ENCODE results near the gene C17orf114.

Gene C17orf114

GRCh38 chr17:4816826-4817225 lies 14.7 kb upstream of the C17orf114 start:
- Histone ChIP-seq H3K4me2 (no peak overlapping the region), H3K36me3 (replicated peaks; ENCODE audit: insufficient read depth, low read depth) (no peaks in the 10 kb centered on the region), H3K9me2 (replicated peaks; ENCODE audit: insufficient read depth) (no peaks in the 10 kb centered on the region), H3K79me2 (no peaks in the 10 kb centered on the region), H3K4me3 (no peak overlapping the region), H3K27ac (no peak overlapping the region), H3K9me3 (ENCODE audit: low read depth) (no peaks in the 10 kb centered on the region), H2AFZ (no peak overlapping the region), H4K20me1 (ENCODE audit: insufficient read depth, poor library complexity, severe bottlenecking) (no peaks in the 10 kb centered on the region), H3K27me3 (no peaks in the 10 kb centered on the region), H3K4me1 (ENCODE audit: insufficient read depth) (no peaks in the 10 kb centered on the region)
- TF ChIP-seq EZH2phosphoT487 (IDR thresholded peaks at IDR 0.05; ENCODE audit: low read depth, severe bottlenecking, unreplicated experiment) (no peak), EZH2 (IDR thresholded peaks at IDR 0.05; ENCODE audit: borderline replicate concordance) (no peak), CTCF (IDR thresholded peaks at IDR 0.05; ENCODE audit: poor library complexity) (no peak)
- no peak for DNase-seq (ENCODE audit: low spot score)
- WGBS (ENCODE audit: low lambda C conversion rate, missing lambda C conversion rate): 96% methylated on average over 12 of the region's 13 CpGs

DNA sequence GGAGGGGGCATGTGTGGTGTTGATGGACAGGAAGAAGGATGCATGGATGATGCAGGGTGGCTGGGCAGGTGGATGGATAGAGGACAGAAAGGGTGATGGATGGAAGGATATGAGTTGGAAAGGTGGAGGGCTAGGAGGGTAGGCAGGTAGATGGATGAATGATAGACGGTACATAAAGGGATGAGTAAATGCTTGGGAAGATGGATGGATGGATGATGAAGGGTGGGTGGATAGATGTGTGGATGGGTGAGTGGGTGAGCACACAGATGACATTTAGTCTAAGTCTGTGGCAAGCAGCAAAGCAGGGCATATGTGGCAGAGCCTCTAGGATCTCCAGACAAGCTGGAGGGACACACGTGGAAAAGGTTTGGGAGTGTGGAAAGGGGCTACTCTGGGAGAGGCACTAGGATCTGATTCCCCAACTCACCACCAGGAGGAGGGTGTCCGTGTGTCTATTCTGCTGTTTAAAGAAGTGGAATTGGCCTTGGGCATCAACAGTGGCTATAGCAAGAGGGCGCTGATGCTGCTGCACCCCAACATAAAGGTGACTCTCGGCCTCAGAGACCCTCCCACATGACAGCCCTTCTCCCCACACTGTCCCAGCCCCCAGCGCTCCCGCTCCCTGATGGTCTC lies 13.0 kb upstream of the C17orf114 start:
- WGBS (ENCODE audit: low lambda C conversion rate, missing lambda C conversion rate): 79% methylated on average over 7 of the region's 7 CpGs
- Histone ChIP-seq H3K4me3 (no peak overlapping the region), H3K4me2 (no peak overlapping the region), H2AFZ (no peak overlapping the region), H4K20me1 (ENCODE audit: insufficient read depth, poor library complexity, severe bottlenecking) (no peaks in the 10 kb centered on the region), H3K79me2 (no peaks in the 10 kb centered on the region), H3K4me1 (ENCODE audit: insufficient read depth) (no peaks in the 10 kb centered on the region), H3K9me3 (ENCODE audit: low read depth) (no peaks in the 10 kb centered on the region), H3K27me3 (no peaks in the 10 kb centered on the region), H3K36me3 (replicated peaks; ENCODE audit: insufficient read depth, low read depth) (no peaks in the 10 kb centered on the region), H3K9me2 (replicated peaks; ENCODE audit: insufficient read depth) (no peaks in the 10 kb centered on the region), H3K27ac (no peak overlapping the region)
- no peak for DNase-seq (ENCODE audit: low spot score)
- TF ChIP-seq EZH2phosphoT487 (IDR thresholded peaks at IDR 0.05; ENCODE audit: low read depth, severe bottlenecking, unreplicated experiment): no peak
- no peak for TF ChIP-seq EZH2 (IDR thresholded peaks at IDR 0.05; ENCODE audit: borderline replicate concordance)
- no peak for TF ChIP-seq CTCF (IDR thresholded peaks at IDR 0.05; ENCODE audit: poor library complexity)

- TF ChIP-seq EZH2phosphoT487 (IDR thresholded peaks at IDR 0.05; ENCODE audit: low read depth, severe bottlenecking, unreplicated experiment): no peak
- TF ChIP-seq EZH2 (IDR thresholded peaks at IDR 0.05; ENCODE audit: borderline replicate concordance): no peak
- no peak for TF ChIP-seq CTCF (IDR thresholded peaks at IDR 0.05; ENCODE audit: poor library complexity)
- H3K4me2 ChIP-seq: no peak overlapping the region
- H3K9me3 ChIP-seq (ENCODE audit: low read depth): no peaks in the 10 kb centered on the region
- no peak overlapping the region for H3K4me3 ChIP-seq
- no peak overlapping the region for H3K27ac ChIP-seq
- H3K9me2 ChIP-seq (replicated peaks; ENCODE audit: insufficient read depth): no peaks in the 10 kb centered on the region
- H3K36me3 ChIP-seq (replicated peaks; ENCODE audit: insufficient read depth, low read depth): no peaks in the 10 kb centered on the region
- DNase-seq (ENCODE audit: low spot score): no peak
- H3K4me1 ChIP-seq (ENCODE audit: insufficient read depth): no peaks in the 10 kb centered on the region
- 94% methylated on average over 7 of the region's 7 CpGs for WGBS (ENCODE audit: low lambda C conversion rate, missing lambda C conversion rate)
- H2AFZ ChIP-seq: no peak overlapping the region
- H3K79me2 ChIP-seq: peaks cover 4% of the 10 kb centered on the region
- no peaks in the 10 kb centered on the region for H3K27me3 ChIP-seq
- H4K20me1 ChIP-seq (ENCODE audit: insufficient read depth, poor library complexity, severe bottlenecking): no peaks in the 10 kb centered on the region
Observed at GRCh38 chr17:4812690-4813089, 10.6 kb upstream of the C17orf114 start.
